ENCODE data around the gene PGAP3.

DNA sequence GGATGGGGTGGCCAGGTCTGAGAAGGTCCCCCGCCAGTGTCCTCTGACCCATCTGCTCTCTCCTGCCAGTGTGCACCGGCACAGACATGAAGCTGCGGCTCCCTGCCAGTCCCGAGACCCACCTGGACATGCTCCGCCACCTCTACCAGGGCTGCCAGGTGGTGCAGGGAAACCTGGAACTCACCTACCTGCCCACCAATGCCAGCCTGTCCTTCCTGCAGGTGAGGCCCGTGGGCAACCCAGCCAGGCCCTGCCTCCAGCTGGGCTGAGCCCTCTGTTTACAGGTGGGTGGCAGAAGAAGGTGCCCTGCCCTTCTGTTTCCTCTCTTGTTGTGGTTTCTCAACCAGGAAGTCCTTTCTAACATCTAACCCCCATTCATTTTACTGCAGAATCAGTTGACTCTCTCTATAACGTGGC, 19.1 kb upstream of the PGAP3 start:
- TF ChIP-seq, protein P1, sequence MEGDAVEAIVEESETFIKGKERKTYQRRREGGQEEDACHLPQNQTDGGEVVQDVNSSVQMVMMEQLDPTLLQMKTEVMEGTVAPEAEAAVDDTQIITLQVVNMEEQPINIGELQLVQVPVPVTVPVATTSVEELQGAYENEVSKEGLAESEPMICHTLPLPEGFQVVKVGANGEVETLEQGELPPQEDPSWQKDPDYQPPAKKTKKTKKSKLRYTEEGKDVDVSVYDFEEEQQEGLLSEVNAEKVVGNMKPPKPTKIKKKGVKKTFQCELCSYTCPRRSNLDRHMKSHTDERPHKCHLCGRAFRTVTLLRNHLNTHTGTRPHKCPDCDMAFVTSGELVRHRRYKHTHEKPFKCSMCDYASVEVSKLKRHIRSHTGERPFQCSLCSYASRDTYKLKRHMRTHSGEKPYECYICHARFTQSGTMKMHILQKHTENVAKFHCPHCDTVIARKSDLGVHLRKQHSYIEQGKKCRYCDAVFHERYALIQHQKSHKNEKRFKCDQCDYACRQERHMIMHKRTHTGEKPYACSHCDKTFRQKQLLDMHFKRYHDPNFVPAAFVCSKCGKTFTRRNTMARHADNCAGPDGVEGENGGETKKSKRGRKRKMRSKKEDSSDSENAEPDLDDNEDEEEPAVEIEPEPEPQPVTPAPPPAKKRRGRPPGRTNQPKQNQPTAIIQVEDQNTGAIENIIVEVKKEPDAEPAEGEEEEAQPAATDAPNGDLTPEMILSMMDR (IDR thresholded peaks at IDR 0.05; ENCODE audit: low read length) = no peak
- TF ChIP-seq EZH2phosphoT487 (IDR thresholded peaks at IDR 0.05; ENCODE audit: low read length) = no peak

Measured in MM.1S (cell line).